ENCODE results near the gene CDK5RAP2. TPM values are rescaled to one million over a fixed set of nuclear protein-coding genes. Genes with fewer than 3 reads are reported as not detected.
A peak's percentile ranks its signal among the peaks of the same experiment; 100 is the strongest.
"Not testable (repeated sequence)": the region's sequence is repeated elsewhere in the genome, so short reads cannot be mapped to it uniquely, and the experiment has no call there.

The CDK5RAP2 gene
- total RNA-seq, 1 donor from 2014 or later = 44.0 TPM

DNA sequence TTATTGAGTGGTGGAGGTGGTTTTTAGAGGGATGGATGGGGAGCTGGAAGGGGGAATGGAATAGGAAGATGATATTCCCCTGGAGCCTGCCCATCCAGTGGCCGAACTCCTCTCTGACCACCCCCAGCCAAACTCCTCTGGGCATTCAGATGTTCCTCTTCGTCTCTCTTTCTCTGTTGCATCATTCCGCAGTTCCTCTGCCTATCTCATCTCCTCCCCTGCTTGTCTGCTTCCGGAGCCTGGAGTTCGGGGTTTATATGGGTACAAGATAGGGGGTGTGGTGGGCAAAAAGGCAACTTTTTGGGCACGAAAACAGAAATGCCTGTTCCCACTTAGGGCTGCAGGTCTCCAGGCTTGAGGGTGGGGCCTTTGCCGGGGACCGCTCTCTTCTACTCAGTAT is 12.2 kb upstream of the CDK5RAP2 start:
- DNase-seq (ENCODE audit: low spot score) = no peak

DNA sequence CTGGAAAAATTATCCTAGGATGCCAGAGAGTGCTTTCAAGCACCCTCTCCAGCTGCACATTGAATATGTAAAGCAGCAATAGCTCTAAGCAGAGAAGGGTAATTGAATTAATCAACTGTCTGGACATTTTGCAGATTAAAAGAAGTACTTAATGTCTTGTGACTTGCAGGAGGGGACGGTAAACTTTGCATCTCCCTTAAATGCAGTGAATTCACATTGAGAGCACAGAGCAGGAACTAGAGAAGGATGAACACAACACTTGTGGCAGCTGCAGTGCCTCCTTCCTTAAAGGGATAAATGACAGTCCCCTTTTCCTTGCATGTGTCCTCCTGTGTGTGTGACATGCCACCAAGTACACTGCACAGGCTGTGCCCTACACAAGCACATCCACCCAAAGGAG is 7.4 kb upstream of the CDK5RAP2 start:
- DNase-seq (ENCODE audit: low spot score) = no peak

DNA sequence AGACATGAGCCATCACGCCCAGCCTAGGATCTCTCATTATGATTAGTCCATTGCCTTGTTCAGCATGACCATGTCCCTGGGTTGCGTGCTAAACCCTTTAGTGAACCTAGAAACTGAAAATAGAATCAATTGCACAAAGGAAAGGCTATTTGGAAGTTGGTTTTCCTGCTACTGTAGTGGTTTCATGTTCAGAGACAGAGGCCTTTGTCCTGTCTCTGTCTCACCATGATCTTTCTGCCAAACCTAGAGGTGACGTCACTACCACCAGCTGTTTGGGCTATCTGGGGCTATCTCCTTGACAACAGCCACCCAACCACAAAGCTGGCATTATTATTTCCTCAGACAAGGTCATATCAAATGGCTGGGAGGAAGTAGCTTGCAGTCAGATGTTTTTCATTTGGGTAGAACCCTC is 4.0 kb upstream of the CDK5RAP2 start:
- DNase-seq (ENCODE audit: low spot score) = no peak

DNA sequence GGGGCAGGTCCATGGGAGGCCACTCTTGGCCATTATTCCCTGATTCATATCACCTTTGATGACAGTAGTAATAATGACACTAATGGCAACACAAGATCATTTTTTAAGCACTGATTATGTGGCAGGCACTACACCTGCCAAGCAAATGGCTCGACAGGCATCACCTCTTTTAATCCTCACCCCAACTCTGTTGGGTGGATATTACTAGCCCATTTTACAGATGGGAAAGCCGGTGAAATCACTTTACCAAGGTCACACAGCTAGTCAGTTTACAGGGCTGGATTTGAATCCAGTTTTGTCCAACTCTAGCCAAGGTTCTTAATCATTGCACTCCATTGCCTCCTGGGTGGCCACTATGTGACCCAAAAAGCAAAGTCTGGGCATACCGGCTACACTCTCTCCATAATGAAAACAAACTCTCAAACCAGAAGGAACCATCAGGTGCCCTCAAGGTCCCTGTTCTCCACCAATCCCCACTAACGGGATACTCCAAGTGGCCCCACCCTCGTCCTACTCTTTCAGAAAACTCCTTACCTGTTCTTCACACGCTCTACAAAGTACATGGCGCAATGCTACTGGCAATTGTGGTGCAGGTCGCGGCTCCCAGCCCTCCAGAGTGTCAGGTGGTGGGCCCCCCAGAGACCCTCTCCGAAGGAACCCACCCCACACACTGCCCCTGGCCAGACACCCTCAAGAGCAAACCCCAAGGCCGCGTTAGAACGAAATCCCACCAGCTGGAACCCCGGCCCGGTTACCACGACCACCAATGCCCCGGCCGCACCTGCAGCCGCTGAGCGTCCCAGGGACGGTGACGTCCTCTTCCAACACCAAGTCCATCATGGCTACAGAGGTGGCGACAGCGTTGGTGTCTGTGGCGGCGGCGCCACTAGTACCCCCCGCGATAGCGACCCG is 572 bp downstream of the CDK5RAP2 start:
- DNase-seq (ENCODE audit: low spot score) = no peak

DNA sequence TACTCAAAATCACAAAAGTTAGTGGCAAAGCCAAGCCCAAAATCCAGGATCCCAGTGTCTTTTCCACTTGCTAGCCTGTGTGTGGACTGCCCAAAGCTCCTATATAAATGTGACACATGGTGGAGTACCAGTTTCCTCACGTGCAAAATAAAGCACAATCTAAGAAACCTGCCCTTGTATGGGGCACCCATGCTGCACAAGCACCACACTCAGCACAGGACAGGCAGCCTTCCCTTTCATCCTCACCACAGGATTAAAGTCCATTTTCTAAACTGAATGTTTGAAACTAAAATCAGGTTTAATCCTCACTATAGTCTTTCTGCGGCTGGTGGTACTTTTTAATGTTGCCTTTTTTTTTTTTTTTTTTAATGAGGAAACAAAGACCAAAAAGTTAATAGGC is 5.5 kb downstream of the CDK5RAP2 start:
- DNase-seq (ENCODE audit: low spot score) = no peak

DNA sequence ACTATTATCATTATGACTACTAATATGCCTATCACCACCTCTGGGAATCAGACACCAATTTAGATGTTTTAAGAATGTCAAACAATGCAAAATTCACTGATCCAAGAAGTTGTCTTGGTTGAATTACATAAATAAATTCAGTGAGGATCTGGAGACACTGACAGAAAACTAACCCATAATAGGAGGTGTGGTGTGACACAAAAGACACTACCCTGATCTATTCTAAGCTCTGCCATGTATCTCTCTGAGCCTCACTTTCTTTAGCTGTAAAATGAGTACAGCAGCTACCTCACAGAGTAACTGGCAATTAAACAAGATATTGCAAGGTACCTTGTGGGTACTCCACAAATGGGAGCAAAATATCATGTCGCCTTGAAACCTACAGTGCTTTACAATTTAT is 7.5 kb downstream of the CDK5RAP2 start:
- DNase-seq (ENCODE audit: low spot score) = no peak

DNA sequence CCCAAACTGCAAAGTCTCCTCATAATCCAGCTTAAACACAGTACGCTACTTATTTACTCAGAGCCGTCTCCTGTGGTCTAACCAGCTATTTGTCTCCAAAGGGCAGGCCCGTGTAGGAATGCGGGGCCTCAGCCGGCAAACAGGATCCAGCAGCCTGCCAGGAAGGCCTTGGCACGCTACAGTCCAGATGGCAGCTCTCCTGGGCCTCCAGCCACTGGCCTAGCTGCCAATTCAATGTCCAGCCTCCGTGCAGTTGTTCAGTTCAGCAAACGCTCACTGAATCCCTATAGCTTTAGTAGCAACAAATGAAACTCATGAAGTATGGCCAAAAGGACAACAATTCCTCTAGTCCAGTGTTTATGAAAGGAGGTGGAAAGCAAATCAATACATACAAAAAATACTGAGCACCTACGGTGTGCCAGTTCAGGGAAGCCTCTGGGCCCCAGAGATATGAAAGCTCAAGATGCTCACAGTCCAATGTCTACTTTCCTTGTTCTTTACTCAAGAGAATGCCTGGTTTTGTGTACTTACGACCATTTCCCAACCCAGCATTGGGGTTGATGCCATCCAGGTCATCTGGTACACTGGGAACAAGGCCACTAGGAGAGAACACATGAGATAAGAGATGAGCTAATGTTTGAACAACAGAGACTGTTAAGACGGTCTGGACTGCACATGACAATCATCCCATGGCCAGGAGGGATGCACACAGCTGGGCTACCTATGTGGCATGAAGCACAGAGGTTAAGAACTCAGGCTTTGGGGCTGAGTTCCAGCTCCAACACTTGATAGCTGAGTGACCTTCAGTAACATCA is 8.3 kb downstream of the CDK5RAP2 start:
- DNase-seq (ENCODE audit: low spot score) = peak; percentile 52

DNA sequence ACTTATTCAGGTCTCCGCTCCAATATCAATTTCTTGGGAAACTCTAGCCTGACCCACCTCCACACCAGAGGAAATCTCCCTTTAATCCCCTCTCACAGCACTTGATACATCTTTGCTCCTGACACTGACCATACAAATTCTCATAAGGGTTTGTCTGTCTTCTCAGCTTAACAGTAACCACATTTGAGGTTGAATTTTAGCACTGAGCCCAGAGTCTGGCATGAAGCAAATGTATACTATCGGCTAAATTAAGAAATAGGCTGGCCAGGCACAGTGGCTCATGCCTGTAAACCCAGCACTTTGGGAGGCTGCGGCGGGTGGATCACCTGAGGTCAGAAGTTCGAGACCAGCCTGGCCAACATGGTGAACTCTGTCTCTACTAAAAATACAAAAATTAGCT is 9.7 kb downstream of the CDK5RAP2 start:
- no peak for DNase-seq (ENCODE audit: low spot score)

DNA sequence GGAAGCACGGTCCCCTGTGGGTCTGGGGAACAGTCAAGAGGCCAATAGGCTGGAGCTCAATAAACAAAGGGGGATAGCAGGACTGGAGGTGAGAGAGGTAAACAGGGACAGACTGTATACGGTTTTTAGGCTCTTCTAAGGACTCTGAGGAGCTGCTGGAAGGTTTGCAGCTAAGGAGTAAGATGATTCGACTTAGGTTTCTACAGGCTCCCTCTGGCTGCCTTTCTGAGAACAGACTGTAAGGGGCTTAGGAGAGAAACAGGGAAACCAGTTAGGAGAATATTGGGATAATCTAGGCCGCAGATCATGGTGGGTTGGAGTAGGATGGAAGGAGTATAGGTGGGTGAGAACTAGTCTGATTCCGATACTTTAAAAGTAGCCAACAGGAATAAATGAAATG is 10.4 kb downstream of the CDK5RAP2 start:
- no peak for DNase-seq (ENCODE audit: low spot score)

DNA sequence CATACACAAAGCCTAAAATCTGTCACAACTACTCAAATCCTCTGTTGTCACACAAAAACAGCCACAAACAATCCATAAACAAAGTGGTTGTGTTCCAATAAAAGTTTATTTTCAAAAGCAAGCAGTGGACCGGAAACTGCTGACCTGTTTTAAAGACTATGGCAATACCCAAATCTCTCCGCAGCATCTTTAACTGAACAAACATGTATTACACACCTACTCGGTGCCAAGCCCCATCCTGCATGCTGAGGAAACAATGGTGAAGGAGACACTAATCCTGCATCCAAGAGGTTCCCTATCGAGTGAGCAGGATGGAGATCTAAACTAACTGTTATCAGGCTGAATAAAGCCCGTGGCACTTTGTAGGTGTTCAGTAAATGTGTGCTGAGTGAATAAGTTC is 11.2 kb downstream of the CDK5RAP2 start:
- no peak for DNase-seq (ENCODE audit: low spot score)

DNA sequence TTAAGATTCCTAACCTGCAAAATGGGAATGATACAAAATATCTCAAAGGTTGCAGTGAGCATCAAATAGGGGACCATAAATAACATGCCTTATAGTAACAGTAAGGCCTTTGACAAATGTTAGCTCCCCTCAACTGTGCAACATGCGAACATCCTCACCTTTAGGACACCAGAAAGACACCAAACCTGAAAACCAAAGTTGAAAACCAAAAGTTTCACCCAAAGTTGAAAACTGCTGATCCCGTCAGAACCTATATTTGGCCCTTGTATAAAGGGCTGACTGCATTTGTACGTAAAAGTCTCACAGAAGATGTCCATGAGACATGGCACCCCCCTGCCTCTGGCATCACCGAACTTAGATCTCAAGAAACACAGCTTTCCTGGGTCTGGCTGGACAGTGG is 12.1 kb downstream of the CDK5RAP2 start:
- no peak for DNase-seq (ENCODE audit: low spot score)

DNA sequence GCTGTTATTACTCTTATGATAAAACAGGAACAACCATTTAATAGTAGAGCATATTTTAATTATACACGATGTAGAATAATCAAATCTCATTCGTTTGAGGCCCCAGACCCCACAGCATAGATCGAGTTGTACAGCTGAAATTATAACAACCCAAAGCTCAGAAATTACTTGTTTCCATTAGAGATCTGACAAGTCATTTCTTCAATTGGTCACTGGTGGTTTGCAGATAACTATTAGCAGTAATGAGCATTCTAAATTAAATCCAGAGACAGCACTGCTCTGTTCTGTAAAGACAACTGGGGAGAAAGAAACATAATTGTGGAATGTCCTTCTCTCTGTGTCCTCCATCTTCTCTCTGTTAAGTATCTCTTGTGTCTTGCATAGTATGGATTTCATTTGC is 12.9 kb downstream of the CDK5RAP2 start:
- DNase-seq (ENCODE audit: low spot score) = no peak

DNA sequence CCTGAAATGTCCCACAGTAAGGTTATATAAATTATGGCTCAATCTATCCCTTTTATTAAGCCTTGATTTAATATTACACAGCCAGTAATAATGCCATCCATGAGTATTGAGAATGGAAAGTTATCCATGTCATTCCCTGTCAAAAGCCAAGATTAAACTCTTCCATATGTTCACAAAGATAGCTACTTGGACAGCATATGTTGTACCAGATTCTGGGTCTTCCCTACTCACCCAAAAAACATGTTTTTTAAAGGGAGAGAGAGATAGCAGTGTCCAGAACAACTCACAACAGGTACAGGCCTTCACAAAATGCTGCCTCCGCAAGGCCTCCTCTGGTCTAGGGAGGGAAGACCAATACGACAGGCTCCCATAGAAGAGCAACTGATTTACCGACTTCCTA is 15.4 kb downstream of the CDK5RAP2 start:
- DNase-seq (ENCODE audit: low spot score) = no peak

DNA sequence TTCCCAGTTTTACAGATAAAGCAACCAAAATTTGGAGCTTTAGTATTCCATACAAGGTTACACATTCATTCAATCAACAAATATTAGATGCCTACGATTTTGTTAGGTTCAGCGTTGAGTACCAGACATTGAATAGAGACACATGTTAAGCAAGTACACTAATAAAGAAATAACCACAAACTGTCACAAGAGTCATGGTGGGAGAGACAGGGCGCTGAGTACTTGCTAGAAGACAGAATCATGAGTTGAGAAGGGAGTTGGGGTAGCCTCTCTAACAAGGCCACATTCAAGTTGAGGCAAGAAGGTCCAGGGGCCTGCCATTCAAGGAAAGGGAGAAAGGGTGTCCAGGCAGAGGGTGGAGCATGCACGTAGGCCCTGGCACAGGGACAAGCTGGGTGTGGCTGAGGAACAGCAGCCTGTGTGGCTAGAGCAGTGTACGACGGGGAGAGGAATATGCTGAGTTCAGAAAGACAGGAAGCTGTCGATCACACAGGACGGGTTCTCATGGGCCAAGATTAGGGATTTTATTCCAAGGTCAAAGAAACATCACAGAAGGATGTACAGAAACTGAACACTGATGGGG is 17.0 kb downstream of the CDK5RAP2 start:
- peak; percentile 55 for DNase-seq (ENCODE audit: low spot score)

DNA sequence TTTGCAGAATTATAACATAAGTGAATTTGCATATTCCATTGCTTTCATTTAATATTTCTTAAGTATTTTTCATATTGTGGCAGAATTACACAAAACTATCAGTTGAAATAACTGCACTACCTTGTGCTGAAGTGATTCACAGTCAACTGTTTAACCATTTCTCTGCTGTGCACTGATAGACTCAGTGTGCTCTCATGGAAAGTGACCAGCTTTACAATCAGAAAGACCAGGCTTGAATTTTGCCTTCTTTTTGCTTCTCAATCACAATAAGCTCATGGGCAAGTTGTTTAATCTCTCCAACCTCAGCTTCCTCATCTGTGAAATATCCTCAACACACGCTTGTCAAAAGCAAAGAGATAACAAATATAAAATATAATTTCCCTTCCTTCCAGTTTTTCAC is 18.3 kb downstream of the CDK5RAP2 start:
- DNase-seq (ENCODE audit: low spot score) = no peak

DNA sequence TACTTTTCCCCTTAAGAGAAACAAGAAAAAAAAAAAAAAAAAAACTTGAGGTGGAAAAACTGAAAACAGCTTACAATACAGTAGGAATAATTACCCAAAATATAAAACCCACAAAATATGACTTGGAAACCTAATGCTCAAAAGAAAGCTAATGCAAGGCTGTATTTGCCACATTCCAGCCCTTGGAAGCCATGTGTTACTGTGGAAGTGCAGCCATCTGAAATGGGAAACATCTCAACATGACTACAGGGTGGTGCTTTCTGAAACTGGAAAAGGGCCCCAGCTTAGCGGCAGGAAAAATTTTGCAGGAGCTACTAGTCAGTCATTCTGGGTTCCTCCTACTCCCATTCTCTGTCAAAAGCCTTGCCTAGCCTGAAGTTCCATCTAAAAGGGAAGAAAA is 20.4 kb downstream of the CDK5RAP2 start:
- DNase-seq (ENCODE audit: low spot score) = no peak

DNA sequence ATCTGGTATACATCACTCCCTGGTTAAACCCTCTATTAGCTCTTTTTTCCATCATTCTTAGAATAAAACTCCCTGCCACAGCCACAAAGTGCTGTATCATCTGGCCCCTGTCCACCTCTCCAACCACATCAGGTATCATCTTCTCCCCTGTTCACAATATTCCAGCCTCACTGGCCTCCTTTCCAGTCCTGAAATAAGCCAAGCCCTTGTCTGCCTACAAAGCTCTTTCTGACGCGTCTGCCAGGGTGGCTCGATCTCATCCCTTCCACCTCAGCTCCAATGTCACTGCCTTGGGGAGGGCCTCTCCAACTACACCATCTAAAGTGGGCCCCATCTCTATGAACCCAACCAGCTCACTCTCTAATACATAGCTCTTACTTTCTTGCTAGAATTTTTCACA is 21.5 kb downstream of the CDK5RAP2 start:
- DNase-seq (ENCODE audit: low spot score) = no peak

DNA sequence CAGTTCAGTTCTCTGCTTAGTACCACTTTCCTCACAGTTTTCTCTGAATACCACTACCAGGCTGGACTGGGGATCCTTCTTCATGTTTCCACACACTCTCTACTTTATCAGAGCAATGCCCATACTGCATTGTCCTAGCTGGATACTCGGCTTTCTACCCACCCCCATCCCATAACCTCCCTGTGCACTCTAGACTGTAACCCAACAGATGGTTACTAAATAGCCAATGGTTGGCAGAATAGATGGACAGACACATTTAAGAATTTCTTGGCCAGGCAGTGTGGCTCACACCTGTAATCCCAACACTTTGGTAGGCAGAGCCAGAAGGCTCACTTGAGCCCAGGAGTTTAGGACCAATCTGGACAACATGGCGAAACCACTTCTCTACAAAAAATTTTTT is 22.8 kb downstream of the CDK5RAP2 start:
- no peak for DNase-seq (ENCODE audit: low spot score)

DNA sequence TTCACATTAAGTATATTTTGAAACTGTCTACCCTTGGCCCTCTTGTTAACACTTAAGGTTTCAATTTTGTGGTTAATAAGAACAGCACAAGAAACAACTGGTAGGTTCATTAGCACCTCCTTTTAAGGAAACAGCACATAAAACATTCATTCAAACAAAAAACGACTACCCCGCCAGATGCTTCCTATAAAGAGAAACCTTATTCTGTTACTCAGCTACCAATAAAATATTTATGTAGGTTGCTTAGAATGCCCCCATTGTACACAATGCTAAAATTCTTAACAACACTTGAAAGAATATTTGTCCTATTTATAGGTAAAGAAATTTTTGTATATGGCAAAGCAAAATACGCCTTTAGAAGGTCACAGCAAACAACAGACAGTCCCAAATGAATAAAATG is 23.2 kb downstream of the CDK5RAP2 start:
- DNase-seq (ENCODE audit: low spot score) = no peak

DNA sequence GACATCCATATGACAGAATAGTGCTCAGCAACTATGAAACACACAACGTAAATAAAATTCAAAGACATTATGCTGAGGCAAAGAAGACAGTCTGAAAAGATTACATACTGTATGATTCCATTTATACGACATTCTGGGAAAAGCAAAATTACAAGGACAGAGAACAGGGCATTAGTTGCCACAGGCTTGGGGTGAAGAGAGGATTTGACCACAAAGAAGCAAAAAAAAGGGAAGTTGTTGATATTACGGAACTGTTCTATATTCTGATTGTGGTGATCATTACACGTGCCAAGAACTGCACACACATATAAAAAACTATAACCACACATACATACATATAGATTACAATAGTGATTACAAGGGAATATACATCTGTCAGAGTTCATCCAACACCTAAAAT is 24.1 kb downstream of the CDK5RAP2 start:
- no peak for DNase-seq (ENCODE audit: low spot score)

DNA sequence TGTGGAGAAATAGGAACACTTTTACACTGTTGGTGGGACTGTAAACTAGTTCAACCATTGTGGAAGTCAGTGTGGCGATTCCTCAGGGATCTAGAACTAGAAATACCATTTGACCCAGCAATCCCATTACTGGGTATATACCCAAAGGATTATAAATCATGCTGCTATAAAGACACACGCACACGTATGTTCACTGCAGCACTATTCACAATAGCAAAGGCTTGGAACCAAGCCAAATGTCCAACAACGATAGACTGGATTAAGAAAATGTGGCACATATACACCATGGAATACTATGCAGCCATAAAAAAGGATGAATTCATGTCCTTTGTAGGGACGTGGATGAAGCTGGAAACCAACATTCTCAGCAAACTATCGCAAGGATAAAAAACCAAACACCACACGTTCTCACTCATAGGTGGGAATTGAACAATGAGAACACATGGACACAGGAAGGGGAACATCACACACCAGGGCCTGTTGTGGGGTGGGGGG is 27.7 kb downstream of the CDK5RAP2 start:
- not testable (repeated sequence) for DNase-seq (ENCODE audit: low spot score)

Data from ureter (tissue), 1 donor.